OCI-M2 (cell line): ENCODE results near the gene DCLK1.
"Not testable (repeated sequence)": the region's sequence is repeated elsewhere in the genome, so short reads cannot be mapped to it uniquely, and the experiment has no call there.

Source experiments
- DNase-seq: peaks from one replicate; lab custom pipeline; 2025; ENCODE audit not compliant: unreplicated experiment; lab: John Stamatoyannopoulos, UW

Gene DCLK1

DNA sequence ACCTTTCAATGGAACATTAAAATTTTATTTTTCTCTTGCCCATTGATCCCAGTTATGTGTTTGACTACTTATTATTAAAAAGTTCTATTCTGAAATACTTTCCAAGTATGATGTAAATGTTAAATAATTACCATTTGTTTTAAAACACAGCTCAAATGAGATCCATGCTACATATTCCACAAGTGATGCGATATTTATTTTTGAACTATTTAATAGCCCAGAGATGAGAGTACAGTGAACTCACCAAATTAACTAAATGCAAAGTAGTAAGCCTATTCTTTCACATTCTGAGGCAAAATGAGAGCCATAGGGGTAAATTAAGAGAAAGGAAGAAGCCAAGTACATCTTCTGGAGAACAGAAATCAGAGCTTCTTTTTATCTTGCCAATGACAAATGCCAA is 1.2 kb upstream of the DCLK1 start:
- DNase-seq: no peak

DNA sequence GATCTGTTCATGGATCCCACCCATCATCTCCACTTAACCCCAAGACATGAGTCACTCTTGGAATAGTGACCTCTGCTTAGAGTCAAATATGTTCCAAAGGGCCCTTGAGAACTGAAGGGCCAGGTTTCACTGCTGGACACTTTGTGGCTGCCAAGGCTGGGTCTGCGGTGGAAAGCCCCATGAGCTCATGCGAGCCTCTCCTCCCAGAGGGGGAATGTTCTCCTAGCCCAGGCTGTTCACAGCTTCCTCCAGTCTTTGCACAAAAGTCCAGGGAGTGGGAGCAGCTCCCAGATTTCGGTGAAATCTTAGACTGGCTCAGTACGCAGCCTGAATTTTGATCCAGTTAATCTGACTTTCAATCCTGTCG is 732 bp upstream of the DCLK1 start:
- DNase-seq: no peak

DNA sequence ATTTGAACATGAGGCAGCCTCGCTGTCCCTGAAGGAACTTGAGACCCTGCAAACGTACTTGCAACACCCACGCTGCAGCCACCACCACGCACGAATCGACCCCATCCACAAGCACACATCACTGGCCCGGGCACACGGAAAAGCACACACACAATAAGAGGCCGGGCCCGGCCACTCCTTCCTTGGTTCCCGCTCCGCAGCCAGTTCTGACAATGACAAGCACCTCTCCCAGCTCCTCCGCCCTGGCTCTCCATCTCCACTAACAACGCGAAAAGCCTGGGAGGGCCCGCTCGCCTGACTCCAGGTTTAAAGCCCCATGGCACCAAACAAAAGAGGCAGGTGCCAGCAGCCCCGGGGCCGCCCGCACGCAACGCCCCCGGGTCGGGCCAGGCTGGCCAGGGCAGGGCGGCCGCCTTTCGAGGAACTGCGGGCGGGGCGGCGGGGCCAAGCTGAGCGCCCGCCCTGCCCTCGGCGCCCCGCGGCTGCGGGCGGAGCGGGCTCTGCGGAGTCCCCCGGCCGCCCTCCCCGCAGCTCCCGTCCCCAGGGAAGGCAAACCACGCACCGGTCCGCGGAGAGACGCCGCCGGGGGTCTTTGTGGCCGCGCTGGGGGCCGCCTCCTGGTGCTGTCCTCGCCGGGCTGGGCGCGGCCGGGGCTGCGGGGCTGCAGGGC is 495 bp downstream of the DCLK1 start:
- no peak for DNase-seq

GRCh38 chr13:36130193-36130551 is 1.0 kb downstream of the DCLK1 start:
- no peak for DNase-seq

GRCh38 chr13:36129539-36129938 is 1.6 kb downstream of the DCLK1 start:
- no peak for DNase-seq

DNA sequence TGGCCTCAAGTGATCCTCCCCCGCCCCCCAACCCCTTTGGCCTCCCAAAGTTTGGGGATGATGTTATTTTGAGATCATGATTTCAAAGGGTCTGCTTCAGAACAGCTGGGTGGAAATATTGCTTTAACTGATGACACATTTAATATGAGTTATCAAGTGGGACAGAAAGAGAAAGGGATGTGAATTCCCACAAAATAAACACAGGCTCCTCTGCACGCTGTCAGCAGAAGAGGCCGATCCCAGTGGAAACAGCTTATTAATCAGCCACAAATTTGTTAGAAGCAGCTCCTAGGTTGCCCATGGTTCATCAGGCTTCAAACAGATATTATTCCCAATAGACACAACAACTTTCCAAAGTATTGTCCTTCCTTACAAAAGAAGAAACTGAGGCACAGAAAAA is 4.7 kb downstream of the DCLK1 start:
- no peak for DNase-seq

DNA sequence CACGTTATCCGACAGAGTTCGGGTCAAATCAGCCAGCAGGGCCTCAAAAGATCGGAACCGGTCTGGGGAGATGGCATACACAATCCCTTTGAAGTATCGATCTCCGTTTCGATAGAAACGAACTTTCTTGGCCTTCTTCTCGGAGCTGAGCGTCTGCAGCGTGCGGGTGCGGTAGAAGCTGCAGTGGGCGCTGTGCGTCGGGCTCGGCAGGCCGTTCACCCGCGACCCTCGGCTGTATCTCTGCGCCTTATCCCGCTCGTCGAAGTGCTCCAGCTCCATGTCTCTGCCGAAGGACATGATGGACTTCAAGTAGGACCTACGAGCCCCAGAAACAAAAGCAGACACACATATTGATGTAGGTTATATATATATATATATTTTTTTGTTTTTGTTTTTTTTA is 5.3 kb downstream of the DCLK1 start:
- no peak for DNase-seq

DNA sequence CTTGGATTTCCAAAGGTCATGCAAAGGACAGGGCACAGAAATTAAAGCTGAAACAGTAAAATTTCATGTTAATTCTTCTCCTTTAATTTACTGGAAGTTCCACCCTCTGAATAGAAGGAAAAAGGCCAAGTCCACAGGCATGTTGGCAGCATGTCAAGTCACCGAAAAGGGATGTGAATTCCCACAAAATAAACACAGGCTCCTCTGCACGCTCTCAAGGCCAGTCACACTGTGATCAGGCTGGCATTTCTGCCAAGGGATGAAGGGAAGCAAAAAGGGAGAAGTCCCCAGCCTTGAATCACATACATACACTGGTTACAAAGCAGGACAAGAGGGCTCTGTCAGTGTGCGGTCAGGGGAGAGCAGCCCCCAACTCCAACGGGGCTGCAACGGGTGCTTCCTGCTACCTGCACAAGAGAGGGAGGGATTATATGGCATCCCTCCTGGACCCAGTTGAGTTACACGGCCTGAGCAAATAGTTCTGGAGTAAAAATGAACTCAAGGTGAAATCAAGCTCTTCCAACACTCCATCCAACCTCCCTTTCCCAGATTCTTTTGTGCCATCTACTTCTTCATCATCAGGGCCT is 6.9 kb downstream of the DCLK1 start:
- DNase-seq: no peak

DNA sequence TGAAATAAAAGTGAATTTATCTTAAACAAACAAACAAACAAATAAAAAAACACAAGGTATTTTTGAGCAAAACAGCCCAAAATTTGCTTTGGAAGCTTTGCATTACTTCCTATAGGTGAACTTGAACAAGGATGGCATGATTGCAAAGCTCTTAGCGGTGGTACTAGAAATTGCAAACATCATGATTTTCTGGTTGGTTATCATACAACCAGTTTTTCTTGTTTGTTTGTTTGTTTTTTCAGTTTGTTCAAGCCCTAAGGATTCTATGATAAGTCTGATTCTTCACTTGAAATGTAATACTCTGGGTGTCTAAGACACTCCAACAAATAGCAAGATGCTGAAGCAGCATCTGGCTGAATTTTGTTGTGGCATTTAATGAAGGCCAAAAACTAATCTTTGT is 15.9 kb downstream of the DCLK1 start:
- no peak for DNase-seq

DNA sequence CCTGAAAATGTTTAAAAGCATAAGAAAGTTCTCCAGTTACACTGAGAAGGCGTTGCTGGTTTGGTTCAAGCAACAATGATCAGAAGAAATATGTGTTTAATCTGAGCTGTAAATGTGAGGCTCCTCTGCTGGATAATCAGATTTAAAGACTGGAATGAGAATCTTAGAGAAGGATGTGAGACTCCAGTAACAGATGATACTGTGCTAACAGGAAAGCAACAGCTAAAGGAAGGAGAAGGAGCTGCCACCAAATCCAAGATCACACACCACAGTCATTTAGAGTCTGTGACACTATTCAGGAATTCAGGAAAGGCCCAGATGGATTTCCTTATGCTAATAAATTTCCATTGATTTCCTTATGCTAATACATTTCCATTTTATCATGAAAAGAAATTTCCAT is 16.9 kb downstream of the DCLK1 start:
- no peak for DNase-seq

- DNase-seq: no peak
Measured at GRCh38 chr13:36108954-36109353, 22.2 kb downstream of the DCLK1 start.

DNA sequence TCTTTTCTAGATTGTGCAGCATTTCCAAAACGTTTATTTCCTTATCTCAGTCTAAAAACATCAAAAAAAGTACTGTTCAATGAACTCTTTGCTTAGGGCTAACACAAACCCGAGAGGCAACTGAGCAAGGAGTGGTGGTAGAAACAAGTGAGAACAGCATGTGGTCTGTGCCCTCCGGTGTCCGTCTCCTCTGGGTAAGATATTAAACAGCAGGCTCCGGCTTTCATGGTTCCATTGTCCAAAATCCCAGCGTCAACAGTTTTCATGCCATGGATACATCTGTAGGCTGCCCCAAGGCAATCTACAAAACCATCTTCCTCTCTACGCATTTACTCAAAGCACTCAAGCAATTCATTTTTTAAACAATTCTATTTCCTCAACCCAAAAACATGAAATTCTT is 22.8 kb downstream of the DCLK1 start:
- no peak for DNase-seq

GRCh38 chr13:36107521-36107920 is 23.7 kb downstream of the DCLK1 start:
- DNase-seq: no peak

- DNase-seq: no peak
Measured at GRCh38 chr13:36105726-36106125, 25.5 kb downstream of the DCLK1 start.

- DNase-seq: no peak
Measured at GRCh38 chr13:36102721-36103120, 28.5 kb downstream of the DCLK1 start.

DNA sequence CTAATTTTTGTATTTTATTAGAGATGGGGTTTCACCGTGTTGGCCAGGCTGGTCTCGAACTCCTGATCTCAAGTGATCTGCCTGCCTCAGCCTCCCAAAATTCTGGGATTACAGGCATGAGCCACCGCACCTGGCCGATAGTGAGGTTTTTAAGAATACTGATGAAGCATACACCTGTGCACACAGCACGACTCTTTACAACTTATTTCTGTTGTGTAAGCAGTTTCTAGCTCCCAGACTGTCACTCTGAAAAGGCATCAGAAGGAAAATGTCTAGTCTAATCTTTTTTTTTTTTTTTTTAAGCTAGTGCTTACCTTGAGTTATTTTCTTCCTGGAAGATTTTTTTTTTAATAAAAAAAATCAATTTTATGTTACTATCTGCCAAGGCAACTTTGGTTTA is 29.3 kb downstream of the DCLK1 start:
- DNase-seq: not testable (repeated sequence)

- no peak for DNase-seq
Measured at GRCh38 chr13:36101157-36101556, 30.0 kb downstream of the DCLK1 start.

DNA sequence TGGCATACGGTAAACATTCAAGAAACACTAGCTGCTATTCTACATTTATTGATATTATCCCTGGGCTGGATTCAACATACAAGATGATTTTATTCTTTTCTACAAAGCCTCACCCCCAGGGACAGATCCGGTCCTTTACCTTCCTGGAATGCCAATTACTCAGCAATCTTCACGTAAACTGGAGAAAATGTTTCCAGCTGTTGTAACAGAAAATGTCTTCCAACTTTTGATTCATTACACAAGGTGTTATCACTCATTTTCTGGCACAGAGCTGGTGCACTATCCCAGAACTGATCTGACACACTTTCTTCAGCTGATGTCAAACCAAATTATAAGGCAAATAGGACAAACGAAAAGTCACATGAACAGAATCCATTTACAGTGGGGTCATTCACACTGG is 33.1 kb downstream of the DCLK1 start:
- DNase-seq: no peak

- no peak for DNase-seq
Measured at GRCh38 chr13:36096461-36097416, 34.4 kb downstream of the DCLK1 start.

DNA sequence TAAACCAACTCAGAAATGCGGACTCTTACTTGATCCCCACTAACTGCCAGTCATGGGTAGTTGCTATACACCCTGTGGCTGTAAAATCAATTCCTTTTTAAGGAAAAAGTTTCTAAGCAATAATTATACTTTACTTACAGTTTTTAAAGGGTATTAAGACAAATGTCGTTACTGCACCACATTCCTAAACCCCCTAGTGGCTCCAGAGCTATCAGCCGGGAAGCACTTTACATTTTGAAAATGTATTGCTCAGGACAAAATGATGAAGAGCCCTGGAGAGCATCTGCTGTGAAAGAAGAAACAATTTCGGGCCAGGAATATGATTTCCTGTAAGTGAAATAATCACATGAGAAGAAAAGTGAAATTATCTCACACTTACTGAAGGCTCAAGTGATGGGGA is 36.7 kb downstream of the DCLK1 start:
- no peak for DNase-seq

GRCh38 chr13:36090592-36090991 is 40.6 kb downstream of the DCLK1 start:
- DNase-seq: no peak

DNA sequence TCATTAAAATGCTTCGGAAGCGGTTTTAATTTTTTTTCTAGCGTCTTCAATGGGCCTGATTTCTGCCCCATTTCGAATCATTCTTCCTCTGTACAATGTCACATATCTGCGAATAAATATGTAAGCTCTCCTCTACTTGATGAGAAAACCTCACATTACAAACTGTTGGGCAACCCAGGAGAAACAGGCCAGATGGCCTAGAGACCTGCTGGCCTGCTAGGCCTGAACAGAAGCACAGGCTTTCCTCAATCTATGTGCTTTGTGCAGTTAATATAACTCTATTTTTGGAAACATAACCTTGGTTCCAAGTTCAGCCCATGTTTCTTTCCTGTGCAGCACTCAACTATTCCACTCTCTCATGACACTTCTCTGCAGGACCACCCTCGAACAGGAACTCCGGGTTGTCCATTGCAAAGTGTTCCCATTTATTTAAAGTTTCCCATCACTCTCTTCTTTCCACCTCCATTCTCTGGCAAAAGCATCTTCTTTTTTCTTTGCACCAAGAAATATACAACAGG is 42.0 kb downstream of the DCLK1 start:
- no peak for DNase-seq
